COLO829 (cell line): ENCODE results near the gene NUDT7.

Experiments used
- DNase-seq: peaks from one replicate; pipeline ENCODE4 v3.0.0; 2012; ENCODE audit warnings: low spot score

NUDT7 gene

DNA sequence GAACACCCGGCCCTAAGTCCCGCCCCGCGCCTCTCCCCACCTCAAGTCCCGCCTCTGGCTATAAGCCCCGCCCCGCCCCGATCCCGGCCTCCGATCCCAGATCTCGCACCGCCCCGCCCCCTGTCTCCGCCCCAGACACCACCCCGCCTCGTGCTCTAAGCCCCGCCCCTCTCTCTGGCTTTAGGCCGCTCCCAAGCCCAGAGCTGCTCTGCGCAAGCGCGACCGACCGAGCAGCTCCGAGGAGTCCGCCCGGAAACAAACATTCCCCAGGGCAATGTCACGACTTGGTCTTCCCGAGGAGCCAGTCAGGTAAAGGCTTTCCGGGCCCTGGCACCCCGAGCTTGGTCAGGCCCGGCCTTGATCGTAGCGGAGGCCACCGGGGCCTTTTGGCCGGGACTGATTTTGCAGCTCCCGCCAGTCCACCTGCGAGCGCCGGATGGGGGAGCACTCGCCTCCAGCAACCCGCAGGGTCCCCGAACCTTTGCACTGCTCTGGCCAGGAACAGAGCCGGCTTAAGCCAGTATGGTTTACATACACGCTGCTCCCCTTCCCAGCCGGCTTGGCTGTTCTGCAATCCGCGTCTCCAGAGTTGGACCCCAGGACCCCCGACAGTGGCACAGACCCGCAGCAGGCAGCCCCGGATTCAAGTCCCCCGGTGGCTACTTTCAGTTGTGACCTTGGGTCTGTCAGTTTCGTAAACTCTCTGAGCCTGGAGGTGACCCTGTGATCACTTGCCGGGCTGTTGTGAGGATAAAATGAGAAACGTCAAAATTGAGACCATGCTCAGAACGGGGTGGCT is at the start of gene NUDT7:
Gene NUDT7, plus strand, starts transcription at position 206 of the 799 bp plus-strand sequence. Its CDS starts 69 bp downstream, at position 275.
- DNase-seq, result peak; percentile 94

DNA sequence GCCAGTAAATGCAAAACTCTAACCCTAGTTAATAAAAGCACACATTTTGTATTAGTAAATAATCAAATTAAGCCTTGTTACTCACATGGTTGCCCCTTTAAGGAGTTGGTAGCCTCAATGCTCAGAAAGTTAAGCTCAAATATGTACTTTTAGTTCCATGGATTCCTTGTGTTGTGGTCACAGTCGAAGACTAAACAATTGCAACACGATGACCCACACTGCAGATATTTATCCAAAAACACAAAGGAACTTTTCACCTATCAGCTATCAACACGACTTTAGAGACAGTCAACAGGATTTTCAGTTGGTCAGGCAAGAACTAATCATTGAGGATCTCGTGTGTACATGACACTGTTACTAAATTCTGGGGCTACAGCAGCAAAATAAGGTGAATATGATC is 47.4 kb upstream of the NUDT7 start:
- DNase-seq, result no peak

DNA sequence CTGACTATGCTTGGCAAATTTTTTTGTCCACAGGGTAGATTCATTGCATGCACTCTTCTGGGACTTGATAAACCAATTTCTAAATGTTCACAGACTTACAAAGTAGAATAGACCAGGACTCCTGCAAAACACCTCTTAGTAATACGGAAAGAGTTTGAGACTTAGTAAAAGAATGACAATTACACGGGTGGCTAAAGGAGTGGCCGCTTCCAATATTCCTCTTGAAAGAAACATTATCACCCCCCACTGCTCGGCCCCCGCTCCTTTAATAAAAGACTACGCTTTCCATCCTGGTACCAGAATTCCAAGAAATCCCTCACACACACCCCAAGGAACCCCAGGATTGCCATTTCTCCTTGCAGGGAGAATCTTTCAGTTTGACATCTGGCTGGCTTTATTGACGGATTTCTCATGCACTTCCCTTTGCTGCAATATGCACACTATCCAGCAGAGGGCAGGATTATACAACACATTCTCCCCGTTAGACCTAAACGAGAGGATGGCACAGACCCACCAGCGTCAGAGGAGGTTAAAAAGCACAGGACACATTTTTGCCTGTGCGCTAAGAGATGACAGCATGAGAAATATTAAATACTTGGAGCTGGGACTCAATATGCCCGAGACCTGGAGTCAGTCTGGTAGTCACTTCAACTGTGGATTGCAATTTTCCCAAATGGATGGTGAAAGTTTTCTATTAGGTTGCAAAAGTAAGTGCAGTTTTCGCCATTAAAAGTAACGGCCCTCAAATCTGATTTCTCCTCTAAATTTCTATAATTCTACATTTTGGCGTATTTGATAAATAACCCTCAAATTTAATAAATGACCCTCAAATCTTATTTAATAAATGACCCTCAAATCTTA is 46.6 kb upstream of the NUDT7 start:
- DNase-seq, result peak; percentile 24

DNA sequence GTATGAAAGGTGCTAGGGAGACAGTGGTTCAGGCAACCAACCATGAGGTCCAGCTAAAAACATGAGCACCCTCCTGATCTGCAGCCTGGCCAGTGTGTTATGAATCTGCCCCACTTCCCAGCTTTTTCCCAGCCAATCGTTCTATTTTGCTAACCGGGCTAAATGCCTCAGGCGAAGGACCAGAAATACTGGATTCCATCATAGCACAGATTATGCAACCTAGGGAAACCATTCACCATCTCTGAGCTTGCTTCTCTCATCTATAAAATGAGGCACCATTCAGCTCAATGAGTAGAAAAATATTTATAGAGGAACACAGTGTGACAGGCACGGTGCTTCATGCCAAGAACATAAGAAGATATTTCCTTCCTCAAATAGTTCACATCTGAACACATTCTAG is 45.2 kb upstream of the NUDT7 start:
- DNase-seq, result no peak

DNA sequence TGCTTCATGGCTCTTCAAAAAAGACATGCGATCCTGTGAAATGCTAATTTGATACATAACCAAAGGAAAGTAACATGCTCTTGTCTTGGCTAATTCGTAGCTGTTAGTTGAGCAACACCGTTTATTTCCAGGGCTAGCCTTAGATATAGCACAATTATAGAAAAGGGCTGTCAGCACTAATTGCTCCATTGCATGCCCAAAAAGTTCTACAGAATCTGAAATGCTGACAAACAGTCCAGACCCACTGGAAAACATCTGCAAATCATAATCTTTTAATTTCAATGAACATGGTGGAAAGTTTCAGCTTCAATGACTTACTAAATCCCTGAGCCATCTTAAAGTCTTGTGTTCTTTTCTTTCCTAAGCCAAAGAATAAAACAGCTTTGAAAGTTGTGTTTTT is 42.9 kb upstream of the NUDT7 start:
- DNase-seq, result no peak

DNA sequence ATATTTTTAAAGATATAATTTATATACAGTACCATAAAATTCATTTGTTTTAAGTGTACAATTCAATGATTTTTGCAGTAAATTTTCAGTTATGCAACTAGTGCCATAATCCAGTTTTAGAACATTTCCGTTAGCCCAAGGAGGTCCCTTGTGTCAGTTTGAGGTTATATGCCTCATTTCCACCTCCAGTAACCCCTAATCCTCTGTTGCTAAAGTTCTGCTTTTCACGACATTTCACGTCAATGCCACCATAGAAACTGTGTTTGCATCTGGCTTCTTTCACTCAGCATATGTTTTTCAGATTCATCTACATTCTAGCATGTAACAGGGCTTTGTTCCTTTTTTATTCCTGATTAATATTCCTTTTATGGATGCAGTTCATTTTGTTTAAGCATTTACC is 42.4 kb upstream of the NUDT7 start:
- no peak for DNase-seq

DNA sequence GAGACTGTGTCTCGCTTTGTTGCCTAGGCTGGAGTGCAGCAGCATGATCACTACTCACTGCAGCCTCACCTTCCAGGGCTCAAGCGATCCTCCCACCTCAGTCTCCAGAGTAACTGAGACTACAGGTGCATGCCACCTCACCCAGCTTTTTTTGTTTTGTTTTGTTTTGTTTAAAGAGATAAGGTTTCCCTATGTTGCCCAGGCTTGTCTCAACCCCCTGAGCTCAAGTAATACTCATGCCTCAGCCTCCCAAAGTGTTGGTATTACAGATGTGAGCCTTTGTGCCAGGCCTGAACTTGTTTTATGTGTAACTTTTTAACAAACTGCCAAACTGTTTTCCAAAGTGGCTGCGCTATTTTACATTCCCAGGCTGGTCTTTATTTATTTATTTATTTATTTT is 41.8 kb upstream of the NUDT7 start:
- no peak for DNase-seq

DNA sequence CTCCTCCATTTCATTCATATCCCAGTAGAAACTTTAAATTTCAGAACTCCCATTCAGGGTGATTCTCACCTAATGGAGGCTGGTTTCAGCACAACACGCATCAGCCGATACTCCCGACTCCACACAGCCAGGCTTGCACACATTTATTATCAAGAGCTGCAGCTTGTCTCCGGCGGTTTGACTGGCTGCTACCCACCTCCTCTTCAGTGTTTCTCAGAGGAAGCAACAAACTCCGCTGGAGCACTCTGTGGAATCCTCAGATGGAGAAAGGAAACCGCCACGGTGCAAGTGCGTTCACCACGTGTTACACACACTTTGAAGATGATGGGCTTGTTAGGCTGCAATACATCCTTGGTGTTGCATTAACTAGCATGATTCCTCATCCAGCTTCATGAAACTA is 39.7 kb upstream of the NUDT7 start:
- DNase-seq, result no peak

DNA sequence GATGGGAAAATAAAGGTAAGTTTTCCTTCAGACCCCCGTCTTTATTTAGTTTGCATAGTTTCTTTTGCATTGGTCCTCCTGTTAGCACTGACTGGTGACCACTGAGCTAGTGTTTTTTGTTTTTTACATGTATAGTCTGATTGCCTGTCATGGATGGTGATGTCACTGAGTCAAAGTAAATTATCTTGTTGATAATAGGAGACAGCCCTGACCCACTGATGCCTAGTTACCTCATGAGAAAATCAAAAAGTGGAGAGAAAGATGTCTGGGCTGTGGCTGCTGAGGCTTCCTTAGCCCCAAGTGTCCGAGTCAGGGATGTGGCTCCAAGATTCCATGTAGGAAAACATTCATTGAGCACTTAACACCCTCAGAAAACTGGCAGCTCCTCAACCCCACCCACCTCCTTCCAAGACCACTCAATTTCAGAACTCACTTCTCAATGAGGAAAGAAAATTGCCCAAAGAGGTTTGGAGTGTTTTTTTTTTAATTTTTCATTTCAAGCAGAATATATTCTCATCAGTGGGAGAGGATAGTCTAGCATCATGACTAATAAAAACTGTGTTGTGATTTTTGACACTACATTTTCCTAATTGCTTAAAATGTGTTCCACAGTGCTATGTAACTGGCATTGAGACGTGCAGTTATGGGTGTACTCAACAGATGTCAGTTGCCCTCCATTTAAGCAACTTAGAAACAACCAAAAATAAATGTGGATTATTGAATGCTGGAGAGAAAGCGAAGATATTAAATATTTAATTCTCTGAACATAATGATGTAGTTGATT is 38.7 kb upstream of the NUDT7 start:
- DNase-seq, result no peak

DNA sequence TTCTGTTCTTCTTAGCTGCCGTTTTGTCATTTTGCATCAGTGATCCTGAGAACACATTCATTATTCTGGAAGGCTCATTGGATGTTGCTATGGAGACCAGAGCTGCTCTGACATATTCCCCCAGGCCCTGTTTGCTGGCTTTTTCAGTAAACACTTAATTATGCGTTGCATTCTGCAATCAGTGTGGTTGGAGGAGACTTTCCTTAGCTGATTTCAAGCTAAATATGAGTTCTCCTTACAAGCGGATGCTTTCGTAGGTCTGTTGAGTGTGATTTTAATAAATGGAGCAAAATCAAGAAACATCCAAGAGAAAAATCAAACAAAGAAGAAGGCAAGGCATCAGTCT is 38.2 kb upstream of the NUDT7 start:
- DNase-seq, result no peak

DNA sequence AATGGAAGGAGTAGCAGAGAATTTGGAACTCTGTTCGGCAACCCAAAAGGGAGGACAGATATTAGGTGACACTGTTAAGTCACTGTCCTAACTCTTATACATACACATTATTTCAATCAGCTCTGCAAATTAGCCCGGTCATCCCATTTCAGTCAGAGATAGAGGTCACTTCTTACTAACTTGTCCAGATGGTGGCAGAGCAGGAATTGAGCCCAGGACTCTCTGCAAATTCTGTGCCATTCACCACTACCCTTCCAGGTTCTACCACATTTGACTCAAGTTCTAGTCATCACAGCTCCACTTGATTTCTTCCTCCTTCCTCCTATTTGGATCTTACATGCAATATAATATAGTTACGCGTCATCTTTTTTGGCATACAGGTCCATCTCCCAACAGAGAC is 35.9 kb upstream of the NUDT7 start:
- no peak for DNase-seq

DNA sequence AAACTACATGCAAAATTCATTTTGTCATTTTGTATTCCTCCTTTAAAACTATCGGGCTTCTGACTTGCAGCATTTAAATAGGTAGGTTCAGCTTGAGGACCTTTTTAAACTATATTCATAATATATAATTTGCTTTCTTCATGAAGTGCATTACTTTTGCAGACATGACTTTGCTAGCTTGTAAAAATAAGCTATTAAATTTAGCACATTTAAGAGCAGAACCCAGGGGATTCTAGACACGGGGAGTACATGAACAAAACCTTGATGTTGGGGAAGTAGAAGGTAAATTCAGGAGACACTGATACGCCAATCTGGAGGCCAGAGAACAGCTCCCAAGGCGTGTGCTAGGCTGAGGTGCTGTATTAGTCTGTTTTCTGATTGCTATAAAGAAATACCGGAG is 32.3 kb upstream of the NUDT7 start:
- DNase-seq, result no peak

DNA sequence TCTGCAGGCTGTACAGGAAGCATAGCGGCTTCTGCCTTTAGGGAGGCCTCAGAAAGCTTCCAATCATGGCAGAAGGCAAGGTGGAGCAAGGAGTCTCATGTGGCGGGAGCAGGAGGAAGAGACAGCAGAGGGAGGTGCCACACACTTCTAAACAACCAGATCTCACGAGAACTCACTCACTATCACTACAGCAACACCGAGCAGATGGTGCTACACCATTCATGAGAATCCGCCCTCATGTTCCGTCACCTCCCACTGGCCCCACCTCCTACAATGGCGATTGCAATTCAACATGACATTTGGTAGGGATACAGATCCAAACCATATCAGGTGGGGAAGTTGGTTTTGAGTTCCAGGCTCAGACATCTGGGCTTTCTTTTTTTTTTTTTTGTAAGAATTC is 31.9 kb upstream of the NUDT7 start:
- DNase-seq, result no peak

DNA sequence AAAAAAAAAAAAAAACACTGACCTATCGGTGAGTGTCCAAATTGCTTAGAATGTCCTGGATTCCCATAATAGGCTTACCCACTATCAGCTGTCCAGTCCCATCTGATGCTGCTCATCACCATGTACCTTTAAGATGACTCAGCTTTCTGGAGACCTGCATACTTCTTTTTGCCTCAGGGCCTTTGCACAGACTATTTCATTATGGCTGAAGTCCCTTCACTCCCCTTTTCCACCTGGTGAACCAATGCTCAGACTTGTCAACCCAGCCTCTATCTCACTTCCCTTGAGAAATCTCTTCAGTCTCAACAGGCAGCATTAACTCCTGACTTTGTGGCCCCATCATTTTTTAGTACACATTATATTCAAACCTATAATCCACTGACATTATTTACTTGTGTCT is 29.7 kb upstream of the NUDT7 start:
- DNase-seq, result no peak

DNA sequence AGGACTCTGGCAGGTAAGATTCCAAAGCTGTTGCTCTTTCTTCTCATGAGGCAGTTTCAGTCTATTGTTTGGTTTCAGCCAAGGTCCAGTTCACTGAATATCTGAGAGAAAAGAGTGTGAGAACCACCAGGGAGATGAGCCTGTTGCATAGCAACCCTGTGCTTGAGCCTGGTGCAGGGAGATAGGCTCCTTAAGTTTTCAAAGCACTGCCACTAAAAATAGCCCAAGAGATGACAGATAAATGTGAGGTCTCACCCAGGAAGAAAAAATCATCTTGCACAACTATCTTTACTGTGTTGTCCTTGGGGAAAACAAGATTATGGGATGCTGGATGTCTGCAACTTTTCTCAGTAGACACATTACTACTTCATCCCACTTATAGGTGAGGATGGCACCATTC is 26.2 kb upstream of the NUDT7 start:
- no peak for DNase-seq

DNA sequence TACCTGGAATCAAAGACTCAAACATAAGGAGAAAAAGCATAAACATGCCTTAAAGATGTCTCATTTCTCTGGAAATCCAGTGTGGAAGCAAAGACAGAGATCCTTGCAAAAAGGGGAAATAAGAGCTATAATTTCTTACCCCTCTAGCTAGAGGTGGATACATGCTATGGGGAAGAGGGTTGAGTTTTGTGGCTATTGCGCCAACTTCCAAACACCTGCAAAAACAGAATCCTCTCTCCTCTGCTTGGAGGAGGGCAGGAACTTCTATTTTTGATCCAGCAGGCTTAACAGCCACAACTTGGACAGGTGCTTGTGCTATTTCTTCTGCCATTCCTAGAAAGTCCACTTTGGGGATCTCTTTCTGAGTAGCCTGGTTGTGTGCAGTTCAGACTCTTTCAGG is 21.5 kb upstream of the NUDT7 start:
- DNase-seq, result no peak

DNA sequence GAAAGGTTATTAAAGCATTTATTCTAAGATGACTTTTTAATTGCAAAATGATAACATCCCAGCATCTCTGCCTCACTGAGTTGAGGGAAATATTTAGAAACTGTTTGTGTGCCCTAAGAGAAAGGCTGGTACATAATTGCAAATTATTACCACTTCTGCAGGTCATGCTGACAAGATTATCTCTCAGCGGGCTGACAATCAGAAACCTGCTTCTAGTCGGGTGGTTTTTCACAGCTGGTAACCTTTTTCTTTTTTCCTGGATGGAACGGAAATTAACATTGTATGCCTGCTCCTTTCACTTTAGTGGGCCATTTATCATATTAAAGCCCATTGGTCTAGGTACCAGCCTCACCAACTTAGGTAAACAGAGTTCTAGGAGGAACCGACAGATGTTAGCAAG is 17.0 kb upstream of the NUDT7 start:
- DNase-seq, result no peak

DNA sequence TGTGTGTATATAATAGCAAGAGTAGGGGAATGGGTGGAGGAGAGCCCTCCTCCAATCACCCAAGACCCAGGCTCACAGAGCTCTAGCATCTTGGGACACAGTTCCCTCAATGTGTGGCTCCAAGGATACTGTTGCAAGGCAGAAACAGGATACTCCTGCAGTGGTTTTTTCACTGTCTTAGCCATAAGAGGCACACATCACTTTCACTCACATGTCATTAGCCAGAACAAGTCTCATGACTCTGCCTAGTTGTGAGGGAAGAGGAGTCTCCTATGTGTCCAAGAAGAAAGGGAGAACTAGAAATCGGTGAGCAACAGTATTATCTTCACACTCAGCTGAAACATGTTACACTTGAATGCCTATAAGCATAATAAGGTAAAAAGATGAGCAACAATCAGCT is 11.1 kb upstream of the NUDT7 start:
- no peak for DNase-seq

DNA sequence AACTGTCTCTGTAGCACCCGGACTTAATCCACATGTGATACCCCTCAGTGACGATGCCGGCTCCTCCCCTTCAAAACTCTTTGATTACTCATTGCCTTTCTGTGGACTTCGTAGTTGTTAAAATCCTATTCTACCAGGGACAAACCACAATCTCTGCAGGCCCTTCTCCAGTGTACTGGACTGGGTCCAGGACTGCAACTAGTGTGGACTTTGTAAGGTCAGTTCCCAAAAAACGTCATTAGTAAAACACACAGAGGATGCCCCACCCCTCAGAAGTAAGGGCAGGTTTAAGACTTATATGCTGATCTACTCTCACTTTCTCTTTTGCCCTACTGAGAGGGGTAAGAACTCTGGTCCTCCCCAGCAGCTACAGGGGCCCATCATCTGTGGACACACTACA is 10.5 kb upstream of the NUDT7 start:
- DNase-seq, result no peak

DNA sequence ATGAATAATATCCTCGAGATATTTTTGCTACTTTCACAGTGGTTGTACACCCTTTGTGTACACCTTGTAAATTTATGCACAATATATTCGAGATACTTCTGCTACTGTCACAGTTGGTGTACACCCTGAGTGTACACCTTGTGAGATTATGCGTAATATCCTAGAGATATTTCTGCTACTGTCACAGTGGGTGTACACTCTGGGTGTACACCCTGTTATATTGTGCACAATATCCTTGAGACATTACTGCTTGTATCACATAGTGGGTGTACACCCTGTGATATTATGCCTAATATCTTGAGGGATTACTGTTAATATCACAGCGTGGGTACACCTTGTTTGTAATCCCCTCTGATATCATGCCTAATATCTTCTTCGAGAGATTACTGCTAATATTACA is 7.2 kb upstream of the NUDT7 start:
- DNase-seq, result no peak

DNA sequence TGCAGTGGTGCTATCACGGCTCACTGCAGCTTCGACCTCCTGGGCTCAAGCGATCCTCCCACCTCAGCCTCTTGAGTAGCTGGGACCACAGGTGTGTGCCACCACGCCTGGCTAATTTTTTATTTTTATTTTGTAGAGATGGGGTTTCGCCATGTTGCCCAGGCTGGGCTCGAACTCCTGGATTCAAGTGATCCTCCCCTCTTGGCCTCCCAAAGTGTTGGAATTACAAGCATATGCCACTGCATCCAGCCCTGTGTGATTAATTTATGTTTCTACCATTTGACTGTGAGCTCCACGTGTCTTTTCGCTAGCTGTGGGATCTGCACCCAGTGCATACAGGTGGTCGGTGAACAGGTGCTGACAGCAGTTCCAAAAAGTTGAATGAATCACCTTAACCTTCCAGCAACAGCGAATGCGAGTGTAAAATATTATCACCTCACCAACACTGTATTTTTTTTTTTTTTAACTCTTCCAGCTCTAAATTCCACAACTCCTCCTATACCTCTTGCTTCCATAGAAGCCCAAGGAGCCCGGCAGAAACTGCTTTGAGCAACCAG is 484 bp upstream of the NUDT7 start:
- DNase-seq, result no peak

DNA sequence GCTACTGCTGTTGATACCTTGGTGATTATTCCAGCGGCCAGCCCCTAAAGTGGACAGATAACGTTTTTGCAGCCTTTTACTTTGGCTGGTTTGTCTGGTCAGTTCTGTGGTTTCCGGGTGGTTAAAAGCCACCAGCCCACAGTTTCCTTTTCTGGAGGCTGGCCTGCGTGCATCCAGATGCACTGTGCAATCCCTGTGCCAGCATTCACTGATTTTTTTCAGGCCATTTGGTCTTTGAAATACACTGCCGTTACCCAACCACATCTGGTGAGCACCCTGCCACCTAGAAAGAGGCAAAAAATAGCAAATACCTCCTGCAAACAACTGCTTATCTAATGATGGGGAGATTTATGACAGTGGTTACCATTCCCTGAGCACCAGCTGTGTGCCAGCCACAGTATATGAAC is 797 bp downstream of the NUDT7 start:
- peak; percentile 2 for DNase-seq

DNA sequence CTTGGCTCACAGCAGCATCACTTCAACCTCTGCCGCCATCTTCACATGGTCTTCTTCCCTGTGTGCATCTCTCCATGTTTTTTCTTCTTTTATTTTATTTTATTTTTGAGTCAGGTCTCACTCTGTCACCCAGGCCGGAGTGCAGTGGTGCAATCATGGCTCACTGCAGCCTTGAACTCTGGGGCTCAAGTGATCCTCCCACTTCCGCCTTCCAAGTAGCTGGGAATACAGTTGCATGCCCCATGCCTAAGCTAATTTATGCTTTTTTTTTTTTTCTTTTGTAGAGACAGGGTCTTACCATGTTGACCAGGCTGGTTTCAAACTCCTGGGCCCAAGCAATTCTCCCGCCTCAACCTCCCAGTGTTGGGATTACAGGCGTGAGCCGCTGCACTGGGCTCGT is 1.9 kb downstream of the NUDT7 start:
- no peak for DNase-seq
